Neural cell (in vitro differentiated cells): ENCODE measurements around the gene POLL. TPM values are rescaled to one million over a fixed set of nuclear protein-coding genes. Genes with fewer than 3 reads are reported as not detected.

Source experiments
- H2AFZ ChIP-seq: fragments of 200-600, 300-800 bp; sonication (generic), shearing (Covaris generic); 2 replicates; pipeline ENCODE4 v1.6.0; 2014; ENCODE audit warnings: low read depth, mild to moderate bottlenecking, antibody characterized with exemption, low read length, moderate library complexity
- H3F3A ChIP-seq: fragments of 200-600 bp; shearing (Covaris generic); 2 replicates; pipeline ENCODE4 v1.6.1; 2016; ENCODE audit warnings: mild to moderate bottlenecking, moderate library complexity, mixed read lengths, antibody characterized with exemption, low read length; ENCODE audit not compliant: insufficient read depth, poor library complexity, severe bottlenecking
- H3K27ac ChIP-seq: fragments of 200-600, 300-800 bp; sonication (generic), shearing (Covaris generic); 2 replicates; pipeline ENCODE4 v1.5.1; 2014; ENCODE audit warnings: mild to moderate bottlenecking, low read length, moderate library complexity
- H3K27me3 ChIP-seq: fragments of 300-800, 200-600 bp; sonication (generic), shearing (Covaris generic); 2 replicates; pipeline ENCODE4 v1.6.0; 2014; ENCODE audit warnings: mild to moderate bottlenecking, low read depth, low read length, moderate library complexity; ENCODE audit not compliant: insufficient read depth
- H3K36me3 ChIP-seq: fragments of 300-800, 200-600 bp; sonication (generic), shearing (Covaris generic); 2 replicates; pipeline ENCODE4 v1.5.1; 2014; ENCODE audit warnings: mild to moderate bottlenecking, antibody characterized with exemption, low read length, moderate library complexity; ENCODE audit not compliant: insufficient read depth
- H3K4me2 ChIP-seq: fragments of 300-800, 200-600 bp; sonication (generic), shearing (Covaris generic); 2 replicates; pipeline ENCODE4 v1.6.0; 2014; ENCODE audit warnings: mild to moderate bottlenecking, low read length
- H3K4me3 ChIP-seq: fragments of 300-800, 200-600 bp; sonication (generic), shearing (Covaris generic); 2 replicates; pipeline ENCODE4 v1.5.1; 2014; ENCODE audit warnings: mild to moderate bottlenecking, low read length, moderate library complexity
- H3K79me2 ChIP-seq: fragments of 200-600 bp; shearing (Covaris generic); replicated peaks from 2 replicates; pipeline ENCODE4 v1.6.0; 2014; ENCODE audit warnings: mild to moderate bottlenecking, low read length, moderate library complexity; ENCODE audit not compliant: insufficient read depth
- H3K9ac ChIP-seq: fragments of 300-800, 200-600 bp; sonication (generic), shearing (Covaris generic); 2 replicates; pipeline ENCODE4 v1.6.1; 2016; ENCODE audit warnings: mild to moderate bottlenecking, low read length, mixed read lengths
- H3K9me2 ChIP-seq: fragments of 200-600 bp; shearing (Covaris generic); 2 replicates; pipeline ENCODE4 v1.6.1; 2016; ENCODE audit warnings: mild to moderate bottlenecking, low read length, mixed read lengths; ENCODE audit not compliant: insufficient read depth
- H3K9me3 ChIP-seq: fragments of 200-600, 300-800 bp; sonication (generic), shearing (Covaris generic); 2 replicates; pipeline ENCODE4 v1.6.1; 2016; ENCODE audit warnings: mild to moderate bottlenecking, mixed run types, low read length, moderate library complexity, mixed read lengths
- H4K20me1 ChIP-seq: fragments of 200-600 bp; shearing (Covaris generic); 2 replicates; pipeline ENCODE4 v1.6.1; 2016; ENCODE audit warnings: mild to moderate bottlenecking, mixed run types; ENCODE audit not compliant: insufficient read depth
- CTCF ChIP-seq: fragments of 450-650 bp; IDR thresholded peaks from 2 replicates; pipeline ENCODE4 v1.5.1; 2014; ENCODE audit warnings: antibody characterized with exemption, mild to moderate bottlenecking, moderate library complexity; ENCODE audit not compliant: poor library complexity, severe bottlenecking
- EP300 ChIP-seq: fragments of 450-650 bp; conservative IDR thresholded peaks from 2 replicates; pipeline ENCODE4 v1.6.1; 2014; ENCODE audit warnings: antibody characterized with exemption, mild to moderate bottlenecking, moderate library complexity; ENCODE audit not compliant: poor library complexity, severe bottlenecking
- EZH2 ChIP-seq: fragments of 200-600, 300-800 bp; shearing (Covaris generic), sonication (generic); IDR thresholded peaks from 2 replicates; pipeline ENCODE4 v1.6.1; 2014; ENCODE audit warnings: antibody characterized with exemption, low read length, borderline replicate concordance, mild to moderate bottlenecking; ENCODE audit not compliant: insufficient read depth, poor library complexity, severe bottlenecking
- MXI1 ChIP-seq: fragments of 450-650 bp; conservative IDR thresholded peaks from 2 replicates; pipeline ENCODE4 v1.6.1; 2014; ENCODE audit warnings: antibody characterized with exemption, mild to moderate bottlenecking; ENCODE audit not compliant: poor library complexity, severe bottlenecking
- POLR2AphosphoS5 ChIP-seq: IDR thresholded peaks from 2 replicates; pipeline ENCODE4 v1.6.1; 2012
- RAD21 ChIP-seq: fragments of 450-650 bp; conservative IDR thresholded peaks from 2 replicates; pipeline ENCODE4 v1.6.1; 2014; ENCODE audit warnings: antibody characterized with exemption, mild to moderate bottlenecking, moderate library complexity
- REST ChIP-seq: IDR thresholded peaks from 2 replicates; pipeline ENCODE4 v1.6.1; 2012; ENCODE audit warnings: borderline replicate concordance
- SMC3 ChIP-seq: fragments of 450-650 bp; conservative IDR thresholded peaks from 2 replicates; pipeline ENCODE4 v1.6.1; 2014; ENCODE audit warnings: antibody characterized with exemption, mild to moderate bottlenecking, moderate library complexity; ENCODE audit not compliant: poor library complexity
- TAF1 ChIP-seq: IDR thresholded peaks from 2 replicates; pipeline ENCODE4 v1.6.1; 2012; ENCODE audit warnings: low read depth
- polyA plus RNA-seq: library from polyadenylated mRNA; depleted of rRNA; stranded (reverse); fragments of >200 nt; gene quantifications from 2 replicates; pipeline ENCODE4 v1.2.3, GENCODE V29; 2014

The POLL gene
- polyA plus RNA-seq, 1 donor from 2014 or later = 23.0 TPM

GRCh38 chr10:101614663-101615524, 26.8 kb upstream of the POLL start:
- H4K20me1 ChIP-seq = no peaks in the 10 kb centered on the region
- H3K9me3 ChIP-seq = no peaks in the 10 kb centered on the region
- no peaks in the 10 kb centered on the region for H3K36me3 ChIP-seq
- no peak overlapping the region for H2AFZ ChIP-seq
- H3K9ac ChIP-seq = no peak overlapping the region
- H3K79me2 ChIP-seq = no peaks in the 10 kb centered on the region
- H3K27ac ChIP-seq = no peak overlapping the region
- no peak overlapping the region for H3K4me3 ChIP-seq
- H3K4me2 ChIP-seq = no peak overlapping the region
- H3K9me2 ChIP-seq = no peaks in the 10 kb centered on the region
- no peaks in the 10 kb centered on the region for H3F3A ChIP-seq
- H3K27me3 ChIP-seq = peaks cover 4% of the 10 kb centered on the region
- TF ChIP-seq POLR2AphosphoS5 (no peak), EZH2 (no peak), RAD21 (no peak), REST (no peak), SMC3 (no peak), EP300 (no peak), CTCF (no peak), MXI1 (no peak)

- TF ChIP-seq TAF1 (no peak), CTCF (no peak), EZH2 (no peak), SMC3 (no peak), MXI1 (no peak), RAD21 (no peak), POLR2AphosphoS5 (no peak), EP300 (no peak), REST (no peak)
- no peaks in the 10 kb centered on the region for H3K36me3 ChIP-seq
- H3K4me3 ChIP-seq = no peak overlapping the region
- H2AFZ ChIP-seq = no peak overlapping the region
- H3F3A ChIP-seq = no peaks in the 10 kb centered on the region
- H3K9ac ChIP-seq = no peak overlapping the region
- H3K9me3 ChIP-seq = no peaks in the 10 kb centered on the region
- H3K4me2 ChIP-seq = no peak overlapping the region
- peaks cover 4% of the 10 kb centered on the region for H3K27me3 ChIP-seq
- H3K27ac ChIP-seq = no peak overlapping the region
- no peaks in the 10 kb centered on the region for H3K79me2 ChIP-seq
- H4K20me1 ChIP-seq = no peaks in the 10 kb centered on the region
- no peaks in the 10 kb centered on the region for H3K9me2 ChIP-seq
Observed at GRCh38 chr10:101613646-101614045, 25.6 kb upstream of the POLL start.
